Smooth muscle cell (in vitro differentiated cells): Measurements from ENCODE around the gene AFF1. TPM values are rescaled to one million over a fixed set of nuclear protein-coding genes. Genes with fewer than 3 reads are reported as not detected.

ENCODE experiments used
- DNase-seq: peaks from one replicate; lab custom pipeline; 2025; ENCODE audit not compliant: unreplicated experiment; lab: John Stamatoyannopoulos, UW
- H2AFZ ChIP-seq: fragments of 200-600 bp; sonication (generic); 2 replicates; pipeline ENCODE4 v1.6.0; 2016; ENCODE audit warnings: antibody characterized with exemption, low read depth, mild to moderate bottlenecking
- H3F3A ChIP-seq: fragments of 200-600 bp; sonication (generic); 2 replicates; pipeline ENCODE4 v1.6.0; 2017; ENCODE audit warnings: antibody characterized with exemption, low read depth
- H3K27ac ChIP-seq: fragments of 200-600 bp; sonication (generic); 2 replicates; pipeline ENCODE4 v1.5.1; 2016; ENCODE audit warnings: low read depth, mild to moderate bottlenecking
- H3K27me3 ChIP-seq: fragments of 200-600 bp; sonication (generic); 2 replicates; pipeline ENCODE4 v1.6.1; 2016; ENCODE audit warnings: low read depth, mild to moderate bottlenecking
- H3K36me3 ChIP-seq: fragments of 200-600 bp; sonication (generic); 2 replicates; pipeline ENCODE4 v1.5.1; 2016; ENCODE audit warnings: low read depth
- H3K4me1 ChIP-seq: fragments of 200-600 bp; sonication (generic); 2 replicates; pipeline ENCODE4 v1.5.1; 2016; ENCODE audit warnings: low read depth
- H3K4me2 ChIP-seq: fragments of 200-600 bp; sonication (generic); 2 replicates; pipeline ENCODE4 v1.6.0; 2016; ENCODE audit warnings: mild to moderate bottlenecking
- H3K4me3 ChIP-seq: fragments of 200-600 bp; sonication (generic); 2 replicates; pipeline ENCODE4 v1.5.1; 2016; ENCODE audit warnings: mild to moderate bottlenecking
- H3K79me2 ChIP-seq: fragments of 200-600 bp; sonication (generic); 2 replicates; pipeline ENCODE4 v1.6.0; 2016; ENCODE audit warnings: low read depth, mild to moderate bottlenecking
- H3K9ac ChIP-seq: fragments of 200-600 bp; sonication (generic); 2 replicates; pipeline ENCODE4 v1.6.0; 2016; ENCODE audit warnings: low read depth
- H3K9me3 ChIP-seq: fragments of 200-600 bp; sonication (generic); replicated peaks from 2 replicates; pipeline ENCODE4 v1.5.1; 2016; ENCODE audit warnings: low read depth
- H4K20me1 ChIP-seq: fragments of 200-600 bp; sonication (generic); 2 replicates; pipeline ENCODE4 v1.6.0; 2016; ENCODE audit warnings: low read depth
- WGBS: methylation state at CpG from one replicate; pipeline ENCODE4 v1.1.7; 2016; ENCODE audit warnings: low lambda C conversion rate; 5-methylcytosine and 5-hydroxymethylcytosine counted together
- polyA plus RNA-seq: library from polyadenylated mRNA; unstranded; fragments of >200 nt; fragmentation: Nextera tagmentation; extraction: Ambion mirVana; gene quantifications from 2 replicates; pipeline ENCODE4 v1.2.1, GENCODE V29; 2016
- total RNA-seq: library from RNA; depleted of rRNA; stranded (reverse); fragments of >200 nt; gene quantifications from 2 replicates; pipeline ENCODE4 v1.2.3, GENCODE V29; 2014
- TF ChIP-seq, protein P1 (sequence below): fragments of 200-600 bp; sonication (generic); IDR thresholded peaks from 2 replicates; pipeline ENCODE4 v1.5.1; 2017; ENCODE audit warnings: borderline replicate concordance, mild to moderate bottlenecking, antibody characterized with exemption; ENCODE audit not compliant: insufficient read depth, poor library complexity, severe bottlenecking

The AFF1 gene
- total and polyA plus RNA-seq, 2 experiments from 2014 or later = 6.6 to 17.7 TPM

DNA sequence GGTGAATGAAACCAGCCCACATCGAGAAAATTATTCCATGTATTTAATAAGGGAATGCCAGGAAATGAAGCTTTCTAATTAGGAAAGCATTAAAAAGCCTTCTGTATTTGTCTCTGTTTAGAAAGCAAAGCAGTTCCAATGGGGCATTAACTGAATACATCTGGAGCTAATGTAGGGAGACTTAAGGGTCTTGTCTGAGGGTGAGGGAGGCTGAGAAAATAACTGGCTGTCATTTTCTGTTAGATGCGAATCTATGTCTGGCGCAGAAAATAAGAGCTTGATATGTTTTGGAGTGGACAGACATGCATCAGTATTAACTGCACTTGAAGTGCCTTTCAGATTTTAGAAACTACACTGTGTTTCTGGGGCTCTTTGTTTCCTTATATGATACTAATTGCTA is 174.3 kb downstream of the AFF1 start:
- TF ChIP-seq, protein P1, sequence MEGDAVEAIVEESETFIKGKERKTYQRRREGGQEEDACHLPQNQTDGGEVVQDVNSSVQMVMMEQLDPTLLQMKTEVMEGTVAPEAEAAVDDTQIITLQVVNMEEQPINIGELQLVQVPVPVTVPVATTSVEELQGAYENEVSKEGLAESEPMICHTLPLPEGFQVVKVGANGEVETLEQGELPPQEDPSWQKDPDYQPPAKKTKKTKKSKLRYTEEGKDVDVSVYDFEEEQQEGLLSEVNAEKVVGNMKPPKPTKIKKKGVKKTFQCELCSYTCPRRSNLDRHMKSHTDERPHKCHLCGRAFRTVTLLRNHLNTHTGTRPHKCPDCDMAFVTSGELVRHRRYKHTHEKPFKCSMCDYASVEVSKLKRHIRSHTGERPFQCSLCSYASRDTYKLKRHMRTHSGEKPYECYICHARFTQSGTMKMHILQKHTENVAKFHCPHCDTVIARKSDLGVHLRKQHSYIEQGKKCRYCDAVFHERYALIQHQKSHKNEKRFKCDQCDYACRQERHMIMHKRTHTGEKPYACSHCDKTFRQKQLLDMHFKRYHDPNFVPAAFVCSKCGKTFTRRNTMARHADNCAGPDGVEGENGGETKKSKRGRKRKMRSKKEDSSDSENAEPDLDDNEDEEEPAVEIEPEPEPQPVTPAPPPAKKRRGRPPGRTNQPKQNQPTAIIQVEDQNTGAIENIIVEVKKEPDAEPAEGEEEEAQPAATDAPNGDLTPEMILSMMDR = no peak
- Histone ChIP-seq H3K27ac (peak overlapping the region; percentile 91), H3K4me3 (no peak overlapping the region), H3K9me3 (no peaks in the 10 kb centered on the region), H3K79me2 (no peaks in the 10 kb centered on the region), H3K4me2 (peak overlapping the region; percentile 55), H3F3A (peaks cover 12% of the 10 kb centered on the region), H3K36me3 (no peaks in the 10 kb centered on the region), H3K4me1 (peaks cover 2% of the 10 kb centered on the region), H3K27me3 (no peaks in the 10 kb centered on the region), H2AFZ (no peak overlapping the region), H4K20me1 (no peaks in the 10 kb centered on the region), H3K9ac (peak overlapping the region; percentile 50)
- 77% methylated on average over 3 of the region's 3 CpGs for WGBS
- no peak for DNase-seq

DNA sequence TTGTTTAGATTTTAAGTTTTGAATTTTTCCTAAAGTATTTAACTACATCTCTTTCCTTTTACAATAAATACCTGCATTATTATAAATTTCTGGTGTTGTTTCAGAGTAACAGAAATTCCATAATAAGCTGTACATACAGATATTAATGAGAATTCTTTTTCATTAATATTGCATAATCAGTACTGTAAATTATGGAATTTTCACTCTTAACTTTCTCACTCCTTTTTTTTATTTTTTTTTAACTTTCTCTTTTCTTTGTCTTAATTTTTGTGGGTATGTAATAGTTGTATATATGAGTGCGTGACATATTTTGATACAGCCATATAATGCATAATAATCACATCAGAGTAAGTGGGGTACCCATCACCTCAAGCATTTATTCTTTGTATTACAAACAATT is 175.1 kb downstream of the AFF1 start:
- Histone ChIP-seq H3K4me2 (peak overlapping the region; percentile 9), H4K20me1 (no peaks in the 10 kb centered on the region), H3K36me3 (no peaks in the 10 kb centered on the region), H3K27ac (peak overlapping the region; percentile 91), H3F3A (peaks cover 11% of the 10 kb centered on the region), H3K79me2 (no peaks in the 10 kb centered on the region), H3K4me1 (no peaks in the 10 kb centered on the region), H3K9ac (no peak overlapping the region), H2AFZ (no peak overlapping the region), H3K4me3 (no peak overlapping the region), H3K9me3 (no peaks in the 10 kb centered on the region), H3K27me3 (no peaks in the 10 kb centered on the region)
- no peak for DNase-seq
- TF ChIP-seq, protein P1 = no peak
- WGBS = 97% methylated on average over 1 of the region's 1 CpG

DNA sequence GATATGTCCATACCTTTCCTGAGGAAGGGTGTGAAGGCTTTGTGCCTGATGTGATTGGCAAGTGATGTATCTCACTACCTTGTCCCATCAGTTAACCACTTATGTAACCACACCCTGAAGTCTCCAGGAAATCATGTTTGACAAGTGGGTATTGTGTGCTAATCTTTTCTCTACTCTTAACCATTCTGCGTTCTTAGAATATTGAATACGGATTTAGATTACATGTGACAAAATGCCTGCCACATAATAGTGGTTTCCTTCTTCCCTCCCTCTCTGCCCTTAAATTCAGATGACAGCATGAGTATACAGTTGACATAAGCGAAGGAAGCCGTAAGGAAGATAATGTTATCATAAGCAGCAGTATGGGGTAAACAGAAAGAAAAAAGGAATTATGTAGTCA is 177.3 kb downstream of the AFF1 start:
- peaks cover 6% of the 10 kb centered on the region for H3F3A ChIP-seq
- H2AFZ ChIP-seq = no peak overlapping the region
- no peak overlapping the region for H3K4me3 ChIP-seq
- H3K9me3 ChIP-seq = no peaks in the 10 kb centered on the region
- 35% methylated on average over 4 of the region's 4 CpGs for WGBS
- H3K9ac ChIP-seq = no peak overlapping the region
- no peaks in the 10 kb centered on the region for H3K36me3 ChIP-seq
- no peaks in the 10 kb centered on the region for H3K27me3 ChIP-seq
- H3K4me2 ChIP-seq = no peak overlapping the region
- H3K79me2 ChIP-seq = no peaks in the 10 kb centered on the region
- no peak for DNase-seq
- no peak overlapping the region for H3K27ac ChIP-seq
- no peaks in the 10 kb centered on the region for H3K4me1 ChIP-seq
- H4K20me1 ChIP-seq = no peaks in the 10 kb centered on the region
- TF ChIP-seq, protein P1 = no peak

DNA sequence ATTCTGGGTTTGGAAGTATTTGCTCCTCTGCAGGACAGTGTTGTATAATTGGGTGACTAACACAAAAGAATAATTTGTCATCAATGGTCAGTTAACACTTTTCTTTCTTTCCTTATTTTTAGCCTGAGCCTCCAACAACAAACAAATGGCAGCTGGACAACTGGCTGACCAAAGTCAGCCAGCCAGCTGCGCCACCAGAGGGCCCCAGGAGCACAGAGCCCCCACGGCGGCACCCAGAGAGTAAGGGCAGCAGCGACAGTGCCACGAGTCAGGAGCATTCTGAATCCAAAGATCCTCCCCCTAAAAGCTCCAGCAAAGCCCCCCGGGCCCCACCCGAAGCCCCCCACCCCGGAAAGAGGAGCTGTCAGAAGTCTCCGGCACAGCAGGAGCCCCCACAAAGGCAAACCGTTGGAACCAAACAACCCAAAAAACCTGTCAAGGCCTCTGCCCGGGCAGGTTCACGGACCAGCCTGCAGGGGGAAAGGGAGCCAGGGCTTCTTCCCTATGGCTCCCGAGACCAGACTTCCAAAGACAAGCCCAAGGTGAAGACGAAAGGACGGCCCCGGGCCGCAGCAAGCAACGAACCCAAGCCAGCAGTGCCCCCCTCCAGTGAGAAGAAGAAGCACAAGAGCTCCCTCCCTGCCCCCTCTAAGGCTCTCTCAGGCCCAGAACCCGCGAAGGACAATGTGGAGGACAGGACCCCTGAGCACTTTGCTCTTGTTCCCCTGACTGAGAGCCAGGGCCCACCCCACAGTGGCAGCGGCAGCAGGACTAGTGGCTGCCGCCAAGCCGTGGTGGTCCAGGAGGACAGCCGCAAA is 179.6 kb downstream of the AFF1 start:
- Histone ChIP-seq H3K4me1 (no peaks in the 10 kb centered on the region), H3K79me2 (no peaks in the 10 kb centered on the region), H3K36me3 (no peaks in the 10 kb centered on the region), H3F3A (no peaks in the 10 kb centered on the region), H3K9me3 (no peaks in the 10 kb centered on the region), H4K20me1 (no peaks in the 10 kb centered on the region), H3K4me2 (no peak overlapping the region), H3K9ac (no peak overlapping the region), H3K27ac (no peak overlapping the region), H2AFZ (no peak overlapping the region), H3K27me3 (no peaks in the 10 kb centered on the region), H3K4me3 (no peak overlapping the region)
- TF ChIP-seq, protein P1 = peak; percentile 12
- DNase-seq = no peak
- WGBS = 88% methylated on average over 24 of the region's 24 CpGs
